Neural progenitor cell (in vitro differentiated cells): ENCODE data around the gene DIS3L2. TPM values are rescaled to one million over a fixed set of nuclear protein-coding genes. Genes with fewer than 3 reads are reported as not detected.

Source experiments
- DNase-seq: peaks from one replicate; pipeline ENCODE4 v3.0.0-alpha.2; 2016; ENCODE audit warnings: low spot score
- H2AFZ ChIP-seq: fragments of 200-600 bp; sonication (generic); replicated peaks from 2 replicates; pipeline ENCODE4 v1.6.1; 2016; ENCODE audit warnings: antibody characterized with exemption
- H3F3A ChIP-seq: fragments of 200-600 bp; sonication (generic); 2 replicates; pipeline ENCODE4 v1.6.1; 2016; ENCODE audit warnings: antibody characterized with exemption, low read depth
- H3K27ac ChIP-seq: fragments of 200-600 bp; sonication (generic); 2 replicates; pipeline ENCODE4 v1.5.1; 2016; ENCODE audit warnings: mild to moderate bottlenecking
- H3K27me3 ChIP-seq: fragments of 200-600 bp; sonication (generic); 2 replicates; pipeline ENCODE4 v1.6.1; 2016; ENCODE audit warnings: mild to moderate bottlenecking, moderate library complexity
- H3K36me3 ChIP-seq: fragments of 200-600 bp; sonication (generic); 2 replicates; pipeline ENCODE4 v1.5.1; 2016
- H3K4me1 ChIP-seq: fragments of 200-600 bp; sonication (generic); 2 replicates; pipeline ENCODE4 v1.6.1; 2016; ENCODE audit warnings: mixed run types
- H3K4me2 ChIP-seq: fragments of 200-600 bp; sonication (generic); 2 replicates; pipeline ENCODE4 v1.6.1; 2016
- H3K4me3 ChIP-seq: fragments of 200-600 bp; sonication (generic); 2 replicates; pipeline ENCODE4 v1.5.1; 2016
- H3K79me2 ChIP-seq: fragments of 200-600 bp; sonication (generic); 2 replicates; pipeline ENCODE4 v1.6.1; 2016; ENCODE audit warnings: low read depth
- H3K9ac ChIP-seq: fragments of 200-600 bp; sonication (generic); 2 replicates; pipeline ENCODE4 v1.6.1; 2016
- H3K9me3 ChIP-seq: fragments of 200-600 bp; sonication (generic); 2 replicates; pipeline ENCODE4 v1.5.1; 2016; ENCODE audit warnings: low read depth
- H4K20me1 ChIP-seq: fragments of 200-600 bp; sonication (generic); 2 replicates; pipeline ENCODE4 v1.6.1; 2016; ENCODE audit warnings: low read depth
- H3K27ac Mint-ChIP-seq: 3 replicates; pipeline ENCODE4 v1.8.0; 2021; ENCODE audit warnings: mixed read lengths
- H3K27me3 Mint-ChIP-seq: 2 replicates; pipeline ENCODE4 v1.8.0; 2022; ENCODE audit warnings: low read depth, mild to moderate bottlenecking, inconsistent platforms, moderate library complexity, mixed read lengths; ENCODE audit not compliant: insufficient read depth
- H3K36me3 Mint-ChIP-seq: 3 replicates; pipeline ENCODE4 v1.8.0; 2021; ENCODE audit warnings: mixed read lengths
- H3K4me1 Mint-ChIP-seq: 3 replicates; pipeline ENCODE4 v1.8.0; 2021; ENCODE audit warnings: mixed read lengths
- H3K4me3 Mint-ChIP-seq: 3 replicates; pipeline ENCODE4 v1.8.0; 2021; ENCODE audit warnings: mild to moderate bottlenecking, moderate library complexity, mixed read lengths
- H3K9me3 Mint-ChIP-seq: 3 replicates; pipeline ENCODE4 v1.8.0; 2020; ENCODE audit warnings: mixed read lengths
- EZH2 ChIP-seq: fragments of 200-600 bp; sonication (generic); IDR thresholded peaks from 2 replicates; pipeline ENCODE4 v1.6.1; 2017; ENCODE audit warnings: antibody characterized with exemption, mild to moderate bottlenecking, moderate library complexity
- EZH2phosphoT487 ChIP-seq: fragments of 200-600 bp; sonication (generic); IDR thresholded peaks from 2 replicates; pipeline ENCODE4 v1.6.1; 2017; ENCODE audit warnings: antibody characterized with exemption
- total RNA-seq: library from RNA; depleted of rRNA; stranded (reverse); fragments of >200 nt; gene quantifications from 2 replicates; pipeline ENCODE4 v1.2.3, GENCODE V29; 2015; ENCODE audit warnings: low replicate concordance
- TF ChIP-seq, protein P1 (sequence below): fragments of 200-600 bp; sonication (generic); IDR thresholded peaks from 2 replicates; pipeline ENCODE4 v1.5.1; 2017; ENCODE audit warnings: antibody characterized with exemption, mild to moderate bottlenecking

Gene DIS3L2
- total RNA-seq, 1 donor from 2014 or later, result 23.2 TPM

DNA sequence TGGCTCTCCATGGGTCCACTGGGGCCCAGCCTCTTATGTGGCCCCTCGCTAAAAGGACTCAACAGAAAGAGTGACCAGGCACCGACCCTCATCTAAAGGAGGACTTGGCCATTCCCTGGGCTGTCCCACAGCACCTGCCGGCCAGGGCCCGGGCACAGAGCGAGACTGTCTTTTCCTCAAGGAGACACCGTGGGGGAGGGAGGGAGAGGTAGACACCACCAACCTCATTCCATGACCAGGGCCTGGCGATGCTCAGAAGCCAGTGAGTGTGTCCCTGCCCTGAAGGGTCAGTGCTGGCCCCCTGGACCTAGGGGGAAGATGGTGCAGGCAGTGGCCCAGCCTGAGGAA lies 377.2 kb downstream of the DIS3L2 start:
- TF ChIP-seq, protein P1, sequence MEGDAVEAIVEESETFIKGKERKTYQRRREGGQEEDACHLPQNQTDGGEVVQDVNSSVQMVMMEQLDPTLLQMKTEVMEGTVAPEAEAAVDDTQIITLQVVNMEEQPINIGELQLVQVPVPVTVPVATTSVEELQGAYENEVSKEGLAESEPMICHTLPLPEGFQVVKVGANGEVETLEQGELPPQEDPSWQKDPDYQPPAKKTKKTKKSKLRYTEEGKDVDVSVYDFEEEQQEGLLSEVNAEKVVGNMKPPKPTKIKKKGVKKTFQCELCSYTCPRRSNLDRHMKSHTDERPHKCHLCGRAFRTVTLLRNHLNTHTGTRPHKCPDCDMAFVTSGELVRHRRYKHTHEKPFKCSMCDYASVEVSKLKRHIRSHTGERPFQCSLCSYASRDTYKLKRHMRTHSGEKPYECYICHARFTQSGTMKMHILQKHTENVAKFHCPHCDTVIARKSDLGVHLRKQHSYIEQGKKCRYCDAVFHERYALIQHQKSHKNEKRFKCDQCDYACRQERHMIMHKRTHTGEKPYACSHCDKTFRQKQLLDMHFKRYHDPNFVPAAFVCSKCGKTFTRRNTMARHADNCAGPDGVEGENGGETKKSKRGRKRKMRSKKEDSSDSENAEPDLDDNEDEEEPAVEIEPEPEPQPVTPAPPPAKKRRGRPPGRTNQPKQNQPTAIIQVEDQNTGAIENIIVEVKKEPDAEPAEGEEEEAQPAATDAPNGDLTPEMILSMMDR, result no peak
- TF ChIP-seq EZH2, result no peak
- TF ChIP-seq EZH2phosphoT487, result no peak
- Histone ChIP-seq H3K9me3 (no peaks in the 10 kb centered on the region), H3K27me3 (no peaks in the 10 kb centered on the region), H2AFZ (no peak overlapping the region), H3K79me2 (no peaks in the 10 kb centered on the region), H3F3A (no peaks in the 10 kb centered on the region), H3K27ac (no peak overlapping the region), H3K4me2 (no peak overlapping the region), H4K20me1 (no peaks in the 10 kb centered on the region), H3K4me3 (no peak overlapping the region), H3K4me1 (no peaks in the 10 kb centered on the region), H3K36me3 (no peaks in the 10 kb centered on the region), H3K9ac (no peak overlapping the region)
- peaks cover 9% of the 10 kb centered on the region for H3K27me3 Mint-ChIP-seq
- H3K36me3 Mint-ChIP-seq, result peaks cover 8% of the 10 kb centered on the region
- H3K9me3 Mint-ChIP-seq, result no peaks in the 10 kb centered on the region
- no peak overlapping the region for H3K4me3 Mint-ChIP-seq
- H3K27ac Mint-ChIP-seq, result no peak overlapping the region
- H3K4me1 Mint-ChIP-seq, result peaks cover 5% of the 10 kb centered on the region
- DNase-seq, result no peak

DNA sequence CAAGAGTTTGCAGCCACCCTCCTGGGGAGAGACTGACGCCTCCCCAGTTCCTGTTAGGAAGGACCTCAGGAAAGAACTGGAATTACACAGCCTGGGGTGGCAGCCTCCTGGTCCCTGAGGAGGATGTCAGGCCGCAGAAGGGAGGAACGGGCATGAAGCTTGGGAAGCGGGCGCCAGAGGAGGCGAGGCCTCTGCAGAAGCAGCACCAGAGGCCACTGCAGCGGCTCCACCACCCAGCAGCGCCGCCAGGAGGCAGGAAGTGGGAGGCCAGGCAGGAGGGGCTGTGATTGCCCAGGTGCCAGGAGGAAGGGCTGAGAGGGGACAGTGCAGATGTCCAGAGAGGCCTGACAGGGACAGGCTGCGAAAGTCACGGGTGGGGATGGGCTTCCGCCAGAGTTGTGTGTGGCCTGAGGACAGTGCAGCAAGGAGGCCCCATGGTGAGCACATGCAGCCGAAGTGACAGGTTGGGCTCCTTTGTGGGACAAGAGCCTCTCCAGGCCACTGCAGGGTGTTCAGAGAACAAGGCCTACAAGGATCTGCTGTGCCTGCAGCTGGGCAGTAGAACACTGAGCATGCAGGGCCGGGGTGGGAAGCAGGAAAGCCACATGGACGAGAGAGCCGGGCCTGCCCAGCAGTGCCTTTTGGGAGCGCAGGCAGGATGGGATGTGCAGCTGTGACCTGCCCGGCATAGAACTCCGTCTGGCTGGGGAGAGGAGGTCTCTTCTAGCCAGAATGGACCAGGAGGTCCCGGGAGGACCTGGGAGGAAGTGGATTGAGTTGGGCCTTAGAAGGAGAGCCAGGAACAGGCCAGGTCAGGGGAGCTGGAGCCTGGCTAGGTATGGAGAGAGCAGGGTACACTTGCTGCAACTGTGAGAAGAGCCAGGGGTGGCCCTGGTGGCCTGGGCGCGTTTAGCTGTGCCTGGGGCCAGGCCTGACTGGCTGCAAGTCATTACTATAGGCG lies 377.9 kb downstream of the DIS3L2 start:
- Histone ChIP-seq H3K9ac (no peak overlapping the region), H3K9me3 (no peaks in the 10 kb centered on the region), H3K27ac (no peak overlapping the region), H3K4me3 (no peak overlapping the region), H3K4me2 (no peak overlapping the region), H3F3A (no peaks in the 10 kb centered on the region), H2AFZ (no peak overlapping the region), H3K36me3 (no peaks in the 10 kb centered on the region), H3K4me1 (no peaks in the 10 kb centered on the region), H4K20me1 (no peaks in the 10 kb centered on the region), H3K79me2 (no peaks in the 10 kb centered on the region), H3K27me3 (no peaks in the 10 kb centered on the region)
- Mint-ChIP-seq H3K4me1 (peaks cover 5% of the 10 kb centered on the region), H3K4me3 (no peak overlapping the region), H3K9me3 (no peaks in the 10 kb centered on the region), H3K27ac (peak overlapping the region; percentile 34), H3K36me3 (peaks cover 8% of the 10 kb centered on the region), H3K27me3 (peaks cover 9% of the 10 kb centered on the region)
- no peak for DNase-seq
- TF ChIP-seq, protein P1, result no peak
- no peak for TF ChIP-seq EZH2phosphoT487
- TF ChIP-seq EZH2, result no peak

DNA sequence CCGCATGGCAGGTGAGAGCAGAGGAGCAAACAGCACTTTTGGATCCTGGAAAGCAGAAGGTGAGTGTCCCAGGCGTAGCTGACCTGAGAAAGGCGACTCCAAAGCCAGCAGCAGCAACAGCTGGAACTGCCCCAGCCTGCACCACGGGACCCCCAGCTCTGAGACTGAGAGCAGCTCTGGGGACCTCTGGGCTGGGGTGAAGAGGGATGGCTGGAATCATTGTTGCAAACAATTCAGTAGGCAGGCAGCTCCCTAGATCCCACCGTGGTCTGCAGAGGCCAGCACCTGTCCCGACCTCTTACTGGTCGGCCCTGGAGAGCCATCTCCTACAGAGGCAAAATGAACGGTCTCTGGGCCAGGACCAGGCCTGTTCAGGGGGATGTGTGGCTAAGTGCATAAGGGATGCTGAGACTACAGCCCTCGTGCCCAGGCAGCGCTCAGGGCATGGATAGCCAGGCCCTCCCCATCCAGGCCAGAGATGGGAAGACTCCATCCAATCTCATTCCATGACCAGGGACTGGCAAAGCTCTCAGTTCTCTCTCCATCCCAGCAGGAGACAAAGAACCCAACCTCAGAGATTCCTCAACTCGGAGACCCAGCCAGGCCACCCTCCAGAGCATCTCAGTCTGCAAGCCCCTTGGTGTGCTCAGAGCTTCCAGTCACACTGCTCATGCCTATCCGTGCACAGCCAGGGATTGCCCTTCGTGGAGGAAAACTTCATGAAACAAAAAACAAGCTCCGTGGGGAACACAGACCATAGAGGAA lies 378.8 kb downstream of the DIS3L2 start:
- no peaks in the 10 kb centered on the region for H3K9me3 Mint-ChIP-seq
- H3F3A ChIP-seq, result no peaks in the 10 kb centered on the region
- H3K79me2 ChIP-seq, result no peaks in the 10 kb centered on the region
- H2AFZ ChIP-seq, result no peak overlapping the region
- TF ChIP-seq EZH2 (no peak), EZH2phosphoT487 (no peak)
- TF ChIP-seq, protein P1, result no peak
- peaks cover 8% of the 10 kb centered on the region for H3K36me3 Mint-ChIP-seq
- H3K4me3 Mint-ChIP-seq, result no peak overlapping the region
- no peaks in the 10 kb centered on the region for H3K36me3 ChIP-seq
- no peaks in the 10 kb centered on the region for H3K9me3 ChIP-seq
- no peaks in the 10 kb centered on the region for H3K4me1 ChIP-seq
- no peak overlapping the region for H3K9ac ChIP-seq
- no peak overlapping the region for H3K27ac ChIP-seq
- H3K4me3 ChIP-seq, result no peak overlapping the region
- H3K4me2 ChIP-seq, result no peak overlapping the region
- no peaks in the 10 kb centered on the region for H3K27me3 ChIP-seq
- no peaks in the 10 kb centered on the region for H4K20me1 ChIP-seq
- DNase-seq, result no peak
- H3K27ac Mint-ChIP-seq, result no peak overlapping the region
- peaks cover 5% of the 10 kb centered on the region for H3K4me1 Mint-ChIP-seq
- H3K27me3 Mint-ChIP-seq, result peaks cover 9% of the 10 kb centered on the region
